IMR-90 (cell line): ENCODE results near the gene NMNAT1. TPM values are rescaled to one million over a fixed set of nuclear protein-coding genes. Genes with fewer than 3 reads are reported as not detected.

Experiments used
- ATAC-seq: fragments of 200-7000 bp; cut with Tn5 transposase; 2 replicates; pipeline ENCODE4 v1.9.1; 2020; ENCODE audit warnings: low read depth, mild to moderate bottlenecking, moderate library complexity
- BruUV-seq: library from RNA; stranded (reverse); fragments of 400-500 nt; replicated peaks from 2 replicates; lab custom pipeline; 2021; lab: Mats Ljungman, UMichigan
- CTCF ChIA-PET: fragments of 300-600 bp; formaldehyde crosslinking; extraction: SDS; loops from one replicate; lab custom pipeline; 2021; ENCODE audit warnings: antibody characterized with exemption; lab: Yijun Ruan, JAX
- POLR2A ChIA-PET: fragments of 300-600 bp; sonication (Branson Sonifier 250); formaldehyde crosslinking; loops from one replicate; lab custom pipeline; 2022; ENCODE audit warnings: antibody characterized with exemption; ENCODE audit not compliant: unreplicated experiment; lab: Charles Lee
- DNase-seq: peaks from one replicate; pipeline ENCODE4 v3.0.0; 2013
- H2AFZ ChIP-seq: replicated peaks from 2 replicates; pipeline ENCODE3; 2013; ENCODE audit warnings: low read length, mild to moderate bottlenecking; ENCODE audit not compliant: poor library complexity
- H2AK5ac ChIP-seq: 2 replicates; pipeline ENCODE4 v1.6.1; 2013; ENCODE audit warnings: low read depth, low read length, inconsistent platforms
- H2AK9ac ChIP-seq: replicated peaks from 2 replicates; pipeline ENCODE3; 2013; ENCODE audit warnings: mild to moderate bottlenecking, low read depth, low read length, moderate library complexity; ENCODE audit not compliant: poor library complexity
- H2BK120ac ChIP-seq: 2 replicates; pipeline ENCODE4 v1.6.1; 2013; ENCODE audit warnings: low read depth, low read length, inconsistent platforms
- H2BK15ac ChIP-seq: 3 replicates; pipeline ENCODE4 v1.6.1; 2013; ENCODE audit warnings: low read depth, low read length, inconsistent platforms
- H2BK20ac ChIP-seq: 2 replicates; pipeline ENCODE4 v1.6.1; 2013; ENCODE audit warnings: low read depth, mild to moderate bottlenecking, inconsistent platforms, low read length, moderate library complexity
- H2BK5ac ChIP-seq: 2 replicates; pipeline ENCODE4 v1.6.1; 2013; ENCODE audit warnings: mild to moderate bottlenecking, low read depth, low read length, inconsistent platforms; ENCODE audit not compliant: poor library complexity, severe bottlenecking
- H3K14ac ChIP-seq: replicated peaks from 2 replicates; pipeline ENCODE4 v1.6.1; 2013; ENCODE audit warnings: low read depth, low read length, inconsistent platforms
- H3K18ac ChIP-seq: 2 replicates; pipeline ENCODE4 v1.6.1; 2013; ENCODE audit warnings: low read depth, low read length, control low read depth
- H3K23ac ChIP-seq: 2 replicates; pipeline ENCODE4 v1.6.1; 2013; ENCODE audit warnings: low read depth, low read length, inconsistent platforms
- H3K27ac ChIP-seq: 2 replicates; pipeline ENCODE4 v1.5.1; 2013; ENCODE audit warnings: mild to moderate bottlenecking, control low read depth, low read length; ENCODE audit not compliant: insufficient read depth
- H3K27me3 ChIP-seq: 2 replicates; pipeline ENCODE4 v1.6.1; 2013; ENCODE audit warnings: low read length; ENCODE audit not compliant: control insufficient read depth, insufficient read depth
- H3K36me3 ChIP-seq: 2 replicates; pipeline ENCODE4 v1.6.1; 2013; ENCODE audit warnings: low read length, mixed read lengths; ENCODE audit not compliant: control insufficient read depth, insufficient read depth
- H3K4ac ChIP-seq: 2 replicates; pipeline ENCODE4 v1.6.1; 2013; ENCODE audit warnings: low read depth, low read length, inconsistent platforms
- H3K4me1 ChIP-seq: 2 replicates; pipeline ENCODE4 v1.6.1; 2013; ENCODE audit warnings: low read length, mixed read lengths; ENCODE audit not compliant: control insufficient read depth, insufficient read depth
- H3K4me2 ChIP-seq: 2 replicates; pipeline ENCODE4 v1.6.1; 2013; ENCODE audit warnings: low read depth, mild to moderate bottlenecking, control low read depth, low read length, moderate library complexity
- H3K4me3 ChIP-seq: 2 replicates; pipeline ENCODE4 v1.5.1; 2013; ENCODE audit warnings: low read depth, mild to moderate bottlenecking, control low read depth, low read length, moderate library complexity; ENCODE audit not compliant: insufficient read depth
- H3K56ac ChIP-seq: 2 replicates; pipeline ENCODE4 v1.6.1; 2013; ENCODE audit warnings: low read length, inconsistent platforms; ENCODE audit not compliant: insufficient read depth; ENCODE audit errors: extremely low read depth
- H3K79me1 ChIP-seq, 2 experiments: 2 replicates each; pipeline ENCODE4 v1.6.1; 2013; ENCODE audit warnings: low read length in 2 of 2, inconsistent platforms in 1 of 2, low read depth in 1 of 2
- H3K9ac ChIP-seq: 2 replicates; pipeline ENCODE4 v1.6.1; 2013; ENCODE audit warnings: low read depth, low read length, control low read depth
- H3K9me1 ChIP-seq: 2 replicates; pipeline ENCODE4 v1.6.1; 2013; ENCODE audit warnings: low read length, inconsistent platforms; ENCODE audit not compliant: insufficient read depth
- H3K9me3 ChIP-seq: 2 replicates; pipeline ENCODE4 v1.6.1; 2013; ENCODE audit warnings: low read length; ENCODE audit not compliant: control insufficient read depth, insufficient read depth
- H4K20me1 ChIP-seq: 2 replicates; pipeline ENCODE4 v1.6.1; 2013; ENCODE audit warnings: low read length, inconsistent platforms; ENCODE audit not compliant: insufficient read depth
- H4K5ac ChIP-seq: 2 replicates; pipeline ENCODE4 v1.6.1; 2013; ENCODE audit warnings: mild to moderate bottlenecking, low read depth, low read length, control low read depth
- H4K8ac ChIP-seq, 2 experiments: 2 replicates each; pipeline ENCODE4 v1.6.1; 2013; ENCODE audit warnings: low read depth in 2 of 2, low read length in 2 of 2, control low read depth in 1 of 2, inconsistent platforms in 1 of 2
- H4K91ac ChIP-seq: 2 replicates; pipeline ENCODE4 v1.6.1; 2013; ENCODE audit warnings: low read depth, low read length, inconsistent platforms; ENCODE audit not compliant: insufficient read depth
- CEBPB ChIP-seq: IDR thresholded peaks from 2 replicates; pipeline ENCODE4 v1.6.1; 2012; ENCODE audit warnings: low read depth, low read length, improper control_type of control experiment
- CHD1 ChIP-seq: IDR thresholded peaks from 2 replicates; pipeline ENCODE4 v1.6.1; 2012; ENCODE audit warnings: low read depth, low read length, improper control_type of control experiment
- CTCF ChIP-seq: conservative IDR thresholded peaks from 2 replicates; pipeline ENCODE4 v1.5.1; 2012; ENCODE audit warnings: mild to moderate bottlenecking, low read depth, low read length, improper control_type of control experiment
- MAFK ChIP-seq: IDR thresholded peaks from 2 replicates; pipeline ENCODE4 v1.6.1; 2012; ENCODE audit warnings: low read depth, low read length, improper control_type of control experiment
- MAZ ChIP-seq: IDR thresholded peaks from 2 replicates; pipeline ENCODE4 v1.6.1; 2012; ENCODE audit warnings: low read depth, mild to moderate bottlenecking, low read length, improper control_type of control experiment, moderate library complexity, borderline replicate concordance
- WGBS, 2 experiments: methylation state at CpG; one replicate each; pipeline versions ENCODE4 v1.1.5 to v1.1.7; 2013; ENCODE audit warnings: missing lambda C conversion rate in 2 of 2; ENCODE audit not compliant: insufficient read length in 1 of 2; ENCODE audit errors: extremely low coverage in 2 of 2; 5-methylcytosine and 5-hydroxymethylcytosine counted together
- dilution Hi-C: fragments of 300-500 bp; cut with HindIII; formaldehyde crosslinking; loops from one replicate; pipeline ENCODE4 v1.14.3; 2018; ENCODE audit warnings: low sequenced_read_pairs; ENCODE audit not compliant: unreplicated experiment
- in situ Hi-C: fragments of 300-500 bp; cut with MboI; formaldehyde crosslinking; loops from 3 replicates; pipeline ENCODE4 v1.14.3; 2019; ENCODE audit warnings: low sequenced_read_pairs, inconsistent platforms, mixed read lengths
- intact Hi-C: fragments of 100-400 bp; cut with micrococcal nuclease; formaldehyde crosslinking; loops from 2 replicates; pipeline ENCODE4 v1.10.0; 2022
- polyA plus RNA-seq, 3 experiments: library from polyadenylated mRNA; depleted of rRNA; stranded (reverse); fragments of >200 nt; gene quantifications; 2 replicates each; pipeline ENCODE4 v1.2.3, GENCODE V29; 2012; ENCODE audit warnings: low replicate concordance in 1 of 3
- total RNA-seq: library from RNA; depleted of rRNA; stranded (reverse); fragments of >200 nt; gene quantifications from 2 replicates; pipeline ENCODE4 v1.2.3, GENCODE V29; 2012

The NMNAT1 gene
- total and polyA plus RNA-seq, 2 of the 4 experiments (the other 2 are of a cell fraction) = 9.1 to 11.7 TPM

- no peak for TF ChIP-seq CHD1
- TF ChIP-seq MAFK = no peak
- TF ChIP-seq MAZ = peak; percentile 92
Measured at GRCh38 chr1:10032590-10033358, 89.5 kb downstream of the NMNAT1 start, which contains the start of gene UBE4B (continued).

GRCh38 chr1:10033359-10033845 is 90.1 kb downstream of the NMNAT1 start:
- BruUV-seq = no TSS peak
- peak overlapping the region; percentile 53 for H4K91ac ChIP-seq
- peak overlapping the region; percentile 72 for H2AK9ac ChIP-seq
- peak overlapping the region; percentile 66 for H2BK20ac ChIP-seq
- H3K27me3 ChIP-seq = no peaks in the 10 kb centered on the region
- H3K79me1 ChIP-seq = peaks cover 1 to 28% of the 10 kb centered on the region in 2 experiments; a peak in 2 of 4 replicates
- H4K20me1 ChIP-seq = peaks cover 5% of the 10 kb centered on the region; the same call in 1 of the 2 replicates
- peak overlapping the region; percentile 74 for H3K4ac ChIP-seq
- H2AFZ ChIP-seq = peak overlapping the region; percentile 91
- DNase-seq (peak; percentile 25), ATAC-seq (peak; percentile 28)
- peak overlapping the region; percentile 89 for H2AK5ac ChIP-seq
- ChIA-PET CTCF (interaction anchor here (2.8 kb wide), 1 partner anchor 83 kb away, joined by 6 read pairs; no protein-coding TSS in a partner anchor), POLR2A (no interaction called here)
- dilution Hi-C loops = no loop called here
- WGBS, 2 experiments = 0% methylated on average over 6 of the region's 19 CpGs; no CpG with 5 or more reads in 1 of the 2 experiments
- peak overlapping the region; percentile 97 for H3K23ac ChIP-seq
- H4K8ac ChIP-seq = peak overlapping the region; percentile 73 to 82
- peak overlapping the region; percentile 86 for H3K56ac ChIP-seq
- H3K9ac ChIP-seq = peak overlapping the region; percentile 83
- TF ChIP-seq CTCF (no peak), CEBPB (peak; percentile 63)
- peak overlapping the region; percentile 70 for H3K4me3 ChIP-seq
- no peaks in the 10 kb centered on the region for H3K9me3 ChIP-seq
- peak overlapping the region; percentile 5; the same call in 1 of the 2 replicates for H3K18ac ChIP-seq
- intact Hi-C loops = loop anchor here (5.0 to 10.0 kb wide), 3 partner anchors 46 to 391 kb away; partner anchors contain the start of gene KIF1B
- no peaks in the 10 kb centered on the region for H3K9me1 ChIP-seq
- H3K4me2 ChIP-seq = peak overlapping the region; percentile 82
- H3K4me1 ChIP-seq = peaks cover 6% of the 10 kb centered on the region; the same call in 1 of the 2 replicates
- peak overlapping the region; percentile 70 for H2BK120ac ChIP-seq
- H3K36me3 ChIP-seq = no peaks in the 10 kb centered on the region
- peak overlapping the region; percentile 47; the same call in 2 of the 3 replicates for H2BK15ac ChIP-seq
- H4K5ac ChIP-seq = peak overlapping the region; percentile 2
- H3K27ac ChIP-seq = peak overlapping the region; percentile 84
- peak overlapping the region; percentile 65 for H3K14ac ChIP-seq
- H2BK5ac ChIP-seq = peak overlapping the region; percentile 68
- in situ Hi-C loops = no loop called here
